ENCODE measurements around the gene BBOF1.

BBOF1 gene

GRCh38 chr14:74034572-74034971, 15.4 kb downstream of the BBOF1 start:
- DNase-seq, result no peak

GRCh38 chr14:74035556-74035955, 16.4 kb downstream of the BBOF1 start:
- no peak for DNase-seq

DNA sequence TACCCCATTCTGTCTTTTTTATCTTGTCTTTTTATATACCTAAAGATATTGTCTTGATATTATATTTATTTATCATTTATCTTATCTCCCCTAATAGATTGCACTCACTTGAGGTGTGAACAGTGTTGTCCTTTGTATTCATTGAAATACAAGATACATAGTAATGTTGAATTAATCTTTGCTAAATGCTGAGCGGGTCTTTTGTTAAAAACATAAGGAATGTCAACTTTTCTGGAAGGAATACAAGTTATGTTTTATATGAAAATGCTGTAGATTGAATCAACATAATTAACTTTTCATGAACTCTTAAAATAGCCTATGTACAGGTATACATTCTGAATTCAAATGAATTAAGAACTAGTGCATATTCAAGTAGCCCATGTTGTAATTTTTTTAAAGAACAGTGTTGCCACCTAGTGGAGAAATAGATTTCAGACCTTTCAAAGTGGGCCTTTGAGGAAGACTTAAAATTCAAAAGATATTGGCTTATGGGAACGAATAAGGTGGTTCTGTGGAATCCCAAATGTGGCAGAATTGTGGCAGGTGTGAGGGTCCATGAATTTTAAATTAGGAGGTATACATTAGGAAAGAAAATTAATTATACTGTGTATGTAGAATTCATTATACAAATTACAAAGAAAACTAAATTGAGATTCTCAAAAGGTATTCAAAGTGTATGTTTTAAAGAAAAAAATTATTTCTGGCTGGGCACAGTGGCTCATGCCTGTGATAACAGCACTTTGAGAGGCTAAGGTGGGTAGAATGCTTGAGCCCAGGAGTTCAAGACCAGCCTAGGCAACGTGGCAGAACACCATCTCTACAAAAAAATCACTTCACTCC, 19.1 kb downstream of the BBOF1 start:
- DNase-seq, result peak; percentile 74

DNA sequence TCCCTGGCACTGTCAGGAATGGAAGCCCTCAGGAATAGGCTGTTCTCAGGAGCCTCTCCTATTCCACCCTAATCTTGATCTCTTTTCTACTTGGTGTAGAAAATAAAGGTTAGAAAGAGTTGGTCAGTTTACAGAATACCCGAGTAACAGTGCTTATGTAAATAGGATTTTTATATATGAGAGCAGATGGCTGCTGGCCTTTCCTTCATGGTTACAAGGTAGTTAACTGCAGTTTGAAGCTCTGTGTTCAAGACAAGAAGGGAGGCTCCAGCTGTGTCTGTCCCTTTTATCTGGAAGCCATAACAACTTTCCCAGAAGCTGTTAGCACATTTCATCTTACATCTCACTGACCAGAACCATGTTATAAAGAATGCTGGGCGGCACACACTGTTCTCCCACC, 23.1 kb downstream of the BBOF1 start:
- DNase-seq, result no peak

DNA sequence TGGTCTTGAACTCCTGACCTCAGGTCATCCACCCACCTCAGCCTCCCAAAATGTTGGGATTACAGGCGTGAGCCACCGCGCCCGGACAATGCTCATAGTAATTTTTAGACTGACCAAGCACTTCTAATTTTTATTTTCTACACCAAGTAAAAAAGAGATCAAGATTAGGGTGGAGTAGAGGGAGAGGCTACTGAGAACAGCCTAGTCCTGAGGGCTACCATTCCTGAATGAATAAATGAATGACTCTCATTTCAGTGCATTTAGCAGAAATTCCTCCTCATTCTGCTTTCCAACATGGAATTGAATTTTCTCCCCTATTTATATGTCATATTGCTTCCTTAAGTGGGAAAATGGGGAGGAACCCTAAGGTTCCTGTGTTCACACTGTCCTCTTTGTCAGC, 26.4 kb downstream of the BBOF1 start:
- DNase-seq, result no peak

DNA sequence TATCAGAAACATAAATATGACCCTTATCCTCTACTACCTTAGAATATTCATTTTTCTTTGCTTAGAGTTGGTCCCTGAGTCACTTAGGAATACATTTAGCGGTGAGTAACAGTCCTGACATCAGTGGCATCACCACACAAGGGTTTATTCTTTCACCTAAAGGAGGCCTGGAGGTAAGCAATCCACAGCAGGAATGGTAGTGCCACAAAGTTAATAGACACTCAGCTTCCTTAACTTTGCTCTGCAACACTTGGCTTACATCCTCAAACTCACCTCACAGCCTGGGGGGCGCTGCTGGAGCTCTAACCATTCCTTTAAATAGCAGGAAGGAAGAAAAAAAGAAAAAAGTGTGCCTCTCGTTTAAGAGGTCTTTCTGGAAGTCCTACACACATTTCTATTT, 29.1 kb downstream of the BBOF1 start:
- DNase-seq, result no peak

- no peak for DNase-seq
Measured at GRCh38 chr14:74049876-74050495, 30.8 kb downstream of the BBOF1 start.

GRCh38 chr14:74062809-74063150, 43.6 kb downstream of the BBOF1 start:
- no peak for DNase-seq

DNA sequence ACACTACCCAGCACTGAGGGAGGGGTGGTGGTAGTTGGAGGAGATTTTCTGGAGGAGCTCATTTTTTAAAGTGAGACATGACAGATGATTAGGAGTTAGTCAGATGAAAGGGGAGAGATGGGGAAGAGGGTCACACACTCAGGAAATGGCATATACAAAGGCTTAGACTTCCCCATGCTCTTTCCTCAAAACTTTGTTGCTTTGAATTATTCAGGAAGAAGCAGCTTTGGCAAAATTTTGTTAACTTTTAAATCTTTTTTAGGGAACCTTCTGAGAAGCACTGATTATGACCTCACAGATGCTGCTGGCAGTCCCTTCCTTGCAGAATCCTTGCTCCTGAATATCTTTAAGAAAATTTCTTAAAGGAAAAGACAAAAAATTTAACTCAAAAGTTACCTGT, 45.3 kb downstream of the BBOF1 start:
- no peak for DNase-seq

DNA sequence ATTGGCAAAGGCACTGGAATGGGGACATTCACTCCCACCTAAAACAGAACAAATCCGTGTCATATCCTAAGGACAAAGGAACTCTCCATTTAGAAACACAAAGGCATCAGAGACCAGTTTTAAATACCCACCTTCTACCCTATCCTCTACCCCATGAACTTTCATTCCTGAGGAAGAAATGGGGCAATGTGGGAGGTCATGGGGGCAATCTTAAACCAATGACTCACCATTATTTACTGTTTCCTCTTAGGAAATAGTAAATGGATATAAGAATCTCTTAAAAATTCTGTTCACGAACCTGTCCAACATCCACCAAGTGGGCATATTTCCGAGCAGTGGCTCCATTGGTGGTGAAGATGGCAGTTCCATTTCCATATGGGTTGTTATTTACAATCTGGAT, 45.7 kb downstream of the BBOF1 start:
- DNase-seq, result no peak

DNA sequence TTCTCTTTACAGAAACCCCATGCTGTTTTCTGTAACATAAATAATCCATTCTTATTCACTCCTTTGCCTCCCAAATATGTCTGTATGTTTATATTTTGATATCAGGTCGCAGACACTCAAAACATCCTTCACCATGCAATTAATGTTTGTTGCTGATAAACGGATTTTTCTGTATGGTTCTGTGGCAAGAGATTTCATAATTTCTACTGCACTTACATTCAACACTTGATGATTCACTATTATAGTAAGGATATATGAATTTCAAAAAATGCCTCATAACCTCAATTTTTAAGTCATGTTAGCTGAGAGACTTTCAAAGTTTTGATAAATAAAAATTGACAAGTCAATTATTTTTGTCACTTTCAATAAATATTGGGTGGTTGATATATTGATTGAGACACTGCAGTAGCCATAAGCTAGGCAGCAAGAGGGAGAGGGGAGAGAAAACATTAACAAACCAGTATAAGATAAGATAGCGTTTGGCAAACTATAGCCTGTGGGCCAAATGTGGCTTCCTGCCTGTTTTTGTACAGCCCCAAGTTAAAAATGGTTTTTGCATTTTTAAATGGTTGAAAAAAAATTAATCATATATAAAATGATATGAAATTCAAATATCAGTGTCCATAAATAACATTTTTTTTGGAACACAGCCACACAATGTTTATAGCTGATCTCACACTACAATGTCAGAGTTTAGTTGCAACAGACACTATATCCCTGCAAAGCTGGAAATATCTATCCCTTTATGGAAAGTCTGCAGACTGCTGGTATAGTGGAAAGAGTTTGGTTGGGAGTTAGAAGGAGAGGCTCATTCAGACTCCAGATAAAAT, 46.8 kb downstream of the BBOF1 start:
- DNase-seq, result no peak

DNA sequence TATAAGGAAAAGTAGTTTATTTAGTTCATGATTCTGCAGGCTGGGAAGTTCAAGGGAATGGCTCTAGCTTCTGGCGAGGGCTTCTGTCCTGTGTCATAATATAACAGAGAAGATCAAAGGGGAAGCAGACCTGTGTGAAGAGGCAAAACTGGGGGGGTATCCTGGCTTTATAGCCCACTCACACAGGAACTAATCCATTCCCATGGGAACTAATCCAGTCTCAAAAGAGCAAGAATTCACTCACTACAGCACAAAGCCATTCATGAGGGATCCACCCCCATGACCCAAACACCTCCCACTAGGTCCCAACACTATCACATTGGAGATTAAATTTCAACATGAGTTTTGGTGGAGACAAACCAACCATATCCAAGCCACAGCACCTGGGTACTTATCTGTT, 58.3 kb downstream of the BBOF1 start:
- no peak for DNase-seq

DNA sequence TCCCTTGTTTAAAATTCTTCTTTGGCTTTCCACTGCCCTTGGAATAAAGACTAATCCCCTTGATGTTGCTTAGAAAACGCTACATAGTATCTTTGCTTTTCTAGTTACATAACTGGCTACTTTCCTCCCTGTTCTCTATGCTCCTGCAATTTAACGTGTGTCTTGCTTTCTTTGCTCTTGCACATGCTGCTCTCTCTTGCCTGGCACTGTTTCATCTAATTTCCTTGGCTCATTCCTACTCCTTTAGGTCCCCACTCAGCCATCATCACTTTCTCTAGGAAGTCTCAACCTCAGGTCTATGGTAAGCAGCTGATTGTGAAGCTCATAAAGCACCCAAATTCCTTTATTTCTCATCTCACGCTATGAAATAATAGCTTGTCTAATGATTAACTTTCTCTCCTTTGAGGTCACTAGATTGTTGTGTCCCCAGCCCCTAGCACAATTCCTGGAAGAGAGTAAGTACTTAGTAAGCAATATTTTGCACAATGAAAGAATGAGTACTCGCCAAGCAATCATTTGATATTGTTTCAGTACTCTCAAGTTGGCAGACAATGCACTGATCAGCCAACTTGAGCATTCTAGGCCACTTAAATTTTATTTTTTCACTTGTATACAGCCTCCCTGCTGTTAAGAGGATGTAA, 61.8 kb downstream of the BBOF1 start:
- DNase-seq, result no peak

- no peak for DNase-seq
Measured at GRCh38 chr14:74081491-74081890, 62.3 kb downstream of the BBOF1 start.

DNA sequence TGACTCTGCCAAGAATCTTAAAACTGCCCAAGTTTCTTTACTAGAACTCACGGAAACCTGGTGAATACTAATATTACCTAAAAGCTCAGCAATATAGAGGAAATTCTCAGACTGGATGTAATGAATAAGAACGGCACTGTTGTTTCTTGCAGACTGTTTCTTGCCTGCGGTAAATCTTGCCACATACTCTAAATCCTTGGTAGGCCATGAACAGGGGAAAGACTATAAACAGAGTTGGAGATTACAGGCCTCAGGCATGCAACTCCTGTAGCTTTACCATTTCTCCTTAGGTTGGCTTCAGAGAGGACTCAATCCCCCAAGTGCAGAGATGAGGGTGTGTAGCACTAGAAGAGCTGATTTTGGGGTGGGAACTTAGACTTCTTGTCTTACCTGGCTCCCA, 64.0 kb downstream of the BBOF1 start:
- no peak for DNase-seq

DNA sequence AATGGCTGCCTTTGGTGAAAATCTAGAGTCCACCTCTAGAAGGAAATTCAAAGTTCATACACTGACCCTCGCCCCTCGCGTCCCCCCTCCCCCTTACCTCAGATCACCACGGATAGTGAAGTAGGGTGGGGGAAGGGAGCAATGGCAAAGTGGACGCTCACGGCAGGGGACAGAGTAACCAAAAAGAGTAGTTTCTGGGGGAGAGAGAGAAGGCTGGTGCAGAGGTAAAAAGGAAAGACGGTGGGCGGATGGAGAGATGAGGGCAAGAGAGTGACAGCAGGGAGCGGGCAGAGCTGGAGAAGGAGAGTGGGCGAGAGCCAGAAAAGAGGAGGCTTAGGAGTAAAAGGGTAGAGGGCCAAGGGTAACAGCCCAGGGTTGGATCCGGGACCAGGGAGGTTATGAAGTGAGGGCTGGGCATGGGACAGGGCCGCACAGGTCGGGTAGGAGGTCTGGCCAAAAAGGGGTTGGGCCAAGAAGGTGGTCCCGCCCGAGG, 64.7 kb downstream of the BBOF1 start:
- no peak for DNase-seq

DNA sequence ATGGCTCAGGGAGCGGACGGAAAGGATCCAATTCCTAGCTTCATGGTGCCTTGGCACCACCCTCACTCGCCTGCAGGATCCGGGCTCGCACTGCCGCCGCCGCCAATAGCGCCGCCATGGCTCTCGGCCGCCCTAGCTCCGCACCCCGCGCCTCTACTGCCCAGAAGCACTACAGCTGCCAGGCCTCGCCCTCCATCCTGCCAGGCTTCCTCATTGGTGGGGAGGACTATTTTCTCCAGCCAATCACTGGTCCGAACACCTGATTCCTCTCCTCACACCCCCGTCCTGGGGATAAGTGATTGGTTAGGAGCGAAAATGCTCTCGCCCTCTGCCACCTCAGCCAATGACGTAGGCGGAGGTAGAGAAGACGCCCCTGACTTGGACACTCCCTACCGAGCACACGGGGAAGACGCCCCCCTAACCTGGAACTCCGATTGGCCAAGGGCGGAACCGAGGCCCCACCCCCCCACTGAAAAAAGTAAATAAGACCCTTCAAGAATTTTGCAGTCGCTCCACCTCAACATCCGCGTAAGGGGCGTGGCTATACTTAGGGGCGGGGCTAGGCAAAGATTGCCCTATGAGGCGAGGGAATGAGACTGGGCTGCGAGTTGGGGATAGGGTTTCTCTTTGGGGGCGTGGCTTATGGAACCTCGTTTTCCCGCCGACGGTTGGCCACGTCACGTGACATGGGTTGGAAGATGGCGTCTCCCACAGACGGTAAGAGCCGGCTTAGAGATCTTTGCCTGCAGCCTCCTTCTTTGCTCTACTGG, 65.3 kb downstream of the BBOF1 start, which contains the start of the genes ALDH6A1 and LIN52:
Gene ALDH6A1 (minus strand): TSS at position 177 of the 770 bp plus-strand sequence. CDS start 59 bp downstream, at position 118.
Gene LIN52 (plus strand): TSS at position 680 of the 770 bp plus-strand sequence. CDS start 19 bp downstream, at position 699.
- DNase-seq, result peak; percentile 100

GRCh38 chr14:74085047-74085637, 66.0 kb downstream of the BBOF1 start:
- DNase-seq, result no peak

DNA sequence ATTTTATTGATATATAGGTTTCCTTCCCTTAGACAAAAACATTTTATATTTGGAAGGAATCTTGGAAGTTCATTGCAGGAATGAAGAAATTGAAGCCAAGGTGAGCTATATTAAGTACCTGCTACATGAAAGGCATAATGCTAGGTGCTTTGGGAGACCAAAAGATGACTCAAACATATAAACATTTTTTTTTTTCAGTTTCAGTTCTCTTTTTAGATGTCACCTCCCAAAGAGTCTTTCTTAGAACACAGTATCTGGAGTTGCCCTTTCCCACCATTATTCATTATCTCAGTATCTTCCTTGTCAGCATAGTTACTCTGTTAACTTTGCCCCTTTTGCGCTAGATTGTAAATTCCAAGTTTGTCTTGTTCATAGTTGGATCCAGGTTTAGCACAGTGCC, 66.7 kb downstream of the BBOF1 start:
- no peak for DNase-seq

DNA sequence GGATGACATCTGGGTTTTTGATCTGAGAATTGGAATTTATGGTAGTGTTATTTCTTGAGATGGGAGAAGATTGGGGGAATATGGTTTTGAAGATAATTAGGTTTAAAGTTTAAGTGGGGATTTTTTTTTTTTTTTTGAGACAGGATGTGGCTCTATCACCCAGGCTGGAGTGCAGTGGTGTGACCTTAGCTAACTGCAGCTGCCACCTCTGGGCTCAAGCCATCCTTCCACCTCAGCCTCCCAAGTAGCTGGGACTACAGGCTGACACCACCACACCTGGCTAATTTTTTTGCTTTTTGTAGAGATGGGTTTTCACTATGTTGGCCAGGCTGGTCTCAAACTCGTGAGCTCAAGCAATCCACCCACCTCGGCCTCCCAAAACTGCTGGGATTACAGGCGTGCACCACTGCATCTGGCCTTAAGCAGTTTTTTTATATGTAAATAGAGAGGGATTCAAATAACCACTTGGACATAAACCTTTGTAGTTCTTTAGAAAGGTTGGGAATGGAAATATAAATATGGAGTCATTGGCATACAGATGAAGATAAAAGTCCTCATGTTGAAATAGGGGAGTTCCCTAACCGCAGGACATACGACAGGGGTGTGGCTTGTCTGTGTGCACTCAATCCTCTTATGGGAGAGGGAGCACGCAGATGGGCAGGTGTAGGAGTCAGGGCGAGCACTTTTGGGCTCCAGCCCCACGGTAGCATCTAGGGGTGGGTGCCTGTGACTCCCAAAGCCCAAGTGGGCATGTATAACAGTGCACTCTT, 70.3 kb downstream of the BBOF1 start:
- no peak for DNase-seq

DNA sequence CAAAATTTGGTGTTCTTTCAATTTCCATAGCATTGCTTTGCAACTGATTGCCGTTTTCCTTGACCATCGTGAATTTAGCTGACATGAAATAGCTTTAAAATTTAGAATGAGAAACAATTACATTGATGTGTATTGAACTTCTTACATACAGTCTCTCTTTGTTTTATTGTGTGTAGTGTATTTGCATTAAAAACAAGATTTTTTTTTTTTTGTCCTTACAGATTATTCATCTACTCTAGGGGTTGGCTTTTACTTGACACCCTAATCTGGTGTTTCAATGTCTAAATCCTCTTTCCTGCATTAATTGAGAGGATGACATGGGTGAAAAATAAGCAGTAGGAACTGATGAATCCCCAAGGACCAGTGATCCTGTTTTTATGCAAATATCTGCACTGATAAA, 86.2 kb downstream of the BBOF1 start:
- DNase-seq, result no peak

All from eye (tissue), 1 donor.